ENCODE data around the gene OSBPL6. TPM values are rescaled to one million over a fixed set of nuclear protein-coding genes. Genes with fewer than 3 reads are reported as not detected.
A peak's percentile ranks its signal among the peaks of the same experiment; 100 is the strongest.

Gene OSBPL6
- total RNA-seq, 1 donor from 2014 or later: 5.3 TPM

DNA sequence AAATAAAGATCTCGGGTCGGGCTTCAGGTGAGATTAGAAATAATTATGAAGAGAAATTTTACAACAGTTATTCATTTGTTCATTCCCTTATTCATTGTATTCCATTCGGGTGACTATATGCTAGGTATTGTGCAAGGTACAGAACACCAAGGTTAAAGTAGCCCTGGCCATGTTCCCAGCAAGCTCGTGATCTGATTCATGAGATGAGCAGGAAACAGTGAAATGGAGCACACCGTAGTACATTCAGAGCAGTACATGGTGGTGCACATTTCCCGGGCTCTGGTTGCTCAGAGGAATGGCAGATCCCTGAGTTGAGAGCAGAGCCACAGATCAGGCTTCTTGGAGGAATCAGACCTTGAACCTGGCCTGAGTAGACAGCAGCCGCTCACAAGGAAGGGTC lies 168.9 kb downstream of the OSBPL6 start:
- H3K27me3 ChIP-seq (ENCODE audit: control insufficient read depth, insufficient read depth, low read length): no peaks in the 10 kb centered on the region
- H3K36me3 ChIP-seq (ENCODE audit: control insufficient read depth, insufficient read depth, low read length): no peaks in the 10 kb centered on the region
- TF ChIP-seq CTCF (IDR thresholded peaks at IDR 0.05; ENCODE audit: insufficient read depth, low read length, severe bottlenecking): no peak
- peak; percentile 97 for DNase-seq (ENCODE audit: low read depth)
- peak; percentile 47 for FAIRE-seq
- H3K4me3 ChIP-seq (ENCODE audit: low read depth, low read length): no peak overlapping the region

DNA sequence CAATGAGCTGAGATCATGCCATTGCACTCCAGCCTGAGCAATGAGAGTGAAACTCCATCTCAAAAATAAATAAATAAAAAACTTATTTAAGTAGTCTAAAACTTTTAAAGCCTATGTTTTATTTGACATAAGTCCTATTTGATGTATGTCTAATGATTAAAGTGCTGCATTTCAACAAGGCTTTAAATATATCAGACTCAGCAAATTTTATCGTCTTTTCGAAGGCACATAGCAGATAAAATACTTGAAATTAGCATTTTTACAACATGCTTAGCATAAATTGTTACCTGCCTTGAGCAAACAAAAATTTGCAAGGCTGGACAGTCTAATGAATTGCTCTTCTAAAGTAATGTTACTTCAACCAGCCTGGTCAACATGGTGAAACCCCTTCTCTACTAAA lies 170.8 kb downstream of the OSBPL6 start:
- Histone ChIP-seq H3K36me3 (ENCODE audit: control insufficient read depth, insufficient read depth, low read length) (no peaks in the 10 kb centered on the region), H3K27me3 (ENCODE audit: control insufficient read depth, insufficient read depth, low read length) (no peaks in the 10 kb centered on the region), H3K4me3 (ENCODE audit: low read depth, low read length) (no peak overlapping the region)
- FAIRE-seq: no peak
- no peak for DNase-seq (ENCODE audit: low read depth)
- TF ChIP-seq CTCF (IDR thresholded peaks at IDR 0.05; ENCODE audit: insufficient read depth, low read length, severe bottlenecking): no peak

GRCh38 chr2:178366412-178366811 lies 172.1 kb downstream of the OSBPL6 start:
- DNase-seq (ENCODE audit: low read depth) (no peak), FAIRE-seq (no peak)
- no peak for TF ChIP-seq CTCF (IDR thresholded peaks at IDR 0.05; ENCODE audit: insufficient read depth, low read length, severe bottlenecking)
- Histone ChIP-seq H3K4me3 (ENCODE audit: low read depth, low read length) (no peak overlapping the region), H3K27me3 (ENCODE audit: control insufficient read depth, insufficient read depth, low read length) (no peaks in the 10 kb centered on the region), H3K36me3 (ENCODE audit: control insufficient read depth, insufficient read depth, low read length) (no peaks in the 10 kb centered on the region)

- Histone ChIP-seq H3K4me3 (ENCODE audit: low read depth, low read length) (no peak overlapping the region), H3K27me3 (ENCODE audit: control insufficient read depth, insufficient read depth, low read length) (no peaks in the 10 kb centered on the region), H3K36me3 (ENCODE audit: control insufficient read depth, insufficient read depth, low read length) (no peaks in the 10 kb centered on the region)
- no peak for DNase-seq (ENCODE audit: low read depth)
- no peak for TF ChIP-seq CTCF (IDR thresholded peaks at IDR 0.05; ENCODE audit: insufficient read depth, low read length, severe bottlenecking)
- FAIRE-seq: no peak
Observed at GRCh38 chr2:178367344-178367743, 173.0 kb downstream of the OSBPL6 start.

GRCh38 chr2:178374865-178375264 lies 180.6 kb downstream of the OSBPL6 start:
- no peak for FAIRE-seq
- Histone ChIP-seq H3K36me3 (ENCODE audit: control insufficient read depth, insufficient read depth, low read length) (no peaks in the 10 kb centered on the region), H3K4me3 (ENCODE audit: low read depth, low read length) (no peak overlapping the region), H3K27me3 (ENCODE audit: control insufficient read depth, insufficient read depth, low read length) (no peaks in the 10 kb centered on the region)
- DNase-seq (ENCODE audit: low read depth): peak; percentile 55
- no peak for TF ChIP-seq CTCF (IDR thresholded peaks at IDR 0.05; ENCODE audit: insufficient read depth, low read length, severe bottlenecking)

GRCh38 chr2:178377046-178377445 lies 182.7 kb downstream of the OSBPL6 start:
- TF ChIP-seq CTCF (IDR thresholded peaks at IDR 0.05; ENCODE audit: insufficient read depth, low read length, severe bottlenecking): no peak
- H3K36me3 ChIP-seq (ENCODE audit: control insufficient read depth, insufficient read depth, low read length): no peaks in the 10 kb centered on the region
- H3K4me3 ChIP-seq (ENCODE audit: low read depth, low read length): no peak overlapping the region
- no peaks in the 10 kb centered on the region for H3K27me3 ChIP-seq (ENCODE audit: control insufficient read depth, insufficient read depth, low read length)
- FAIRE-seq: no peak
- DNase-seq (ENCODE audit: low read depth): no peak
